H1 (cell line): Measurements from ENCODE around the gene HLTF.

Experiments used
- EP300 ChIP-seq, 2 experiments: IDR thresholded peaks; 1 replicate in 1 of 2; 2 replicates in 1 of 2; pipeline ENCODE4 v1.6.1; 2011 to 2012; ENCODE audit warnings: low read depth in 2 of 2, low read length in 2 of 2, mild to moderate bottlenecking in 2 of 2, borderline replicate concordance in 1 of 2, inconsistent platforms in 1 of 2, moderate library complexity in 1 of 2
- EZH2 ChIP-seq: fragments of 200-600 bp; sonication (generic); IDR thresholded peaks from 2 replicates; pipeline ENCODE4 v1.7.1; 2012; ENCODE audit warnings: low read depth, mild to moderate bottlenecking, moderate library complexity, low read length, inconsistent platforms; ENCODE audit not compliant: severe bottlenecking

- no peak for TF ChIP-seq EP300 (IDR thresholded peaks at IDR 0.05; ENCODE audit: borderline replicate concordance in 1 of 2, low read depth in 2 of 2, low read length in 2 of 2)
- TF ChIP-seq EZH2: no peak
Observed at GRCh38 chr3:149061776-149062175, 24.6 kb downstream of the HLTF start.
